H1 (cell line): ENCODE data around the gene PNMA8B. TPM values are rescaled to one million over a fixed set of nuclear protein-coding genes. Genes with fewer than 3 reads are reported as not detected.

Experiments used
- BCL11A ChIP-seq, 2 experiments: IDR thresholded peaks; one replicate each; pipeline ENCODE4 v1.6.1; 2011; ENCODE audit warnings: low read depth in 2 of 2, low read length in 2 of 2, mild to moderate bottlenecking in 2 of 2
- RFX5 ChIP-seq: IDR thresholded peaks from 2 replicates; pipeline ENCODE4 v1.6.1; 2011; ENCODE audit warnings: low read depth, low read length, improper control_type of control experiment, borderline replicate concordance
- SP2 ChIP-seq: IDR thresholded peaks from 2 replicates; pipeline ENCODE4 v1.6.1; 2012; ENCODE audit warnings: mild to moderate bottlenecking, low read length, inconsistent platforms
- SP4 ChIP-seq: IDR thresholded peaks from 2 replicates; pipeline ENCODE4 v1.6.1; 2012; ENCODE audit warnings: low read length, inconsistent platforms
- polyA plus RNA-seq, 7 experiments: library from polyadenylated mRNA; depleted of rRNA in 3 of 7; stranded (reverse) in 5 of 7; unstranded in 2 of 7; fragments of >200 nt in 5 of 7; fragments of 200-250 nt in 2 of 7; gene quantifications; 1 replicate in 5 of 7; 2 replicates in 1 of 7; 4 replicates in 1 of 7; pipeline versions ENCODE4 v1.2.1 to v1.2.3, GENCODE V29; 2011 to 2013; ENCODE audit warnings: missing spikeins in 2 of 7, mixed read lengths in 2 of 7
- total RNA-seq: library from RNA; stranded (reverse); fragmentation: NEBNext Ultra II Directional; extraction: Animal tissue kit (Norgen Biotek cat#: 25700); gene quantifications from 2 replicates; pipeline ENCODE4 v1.2.1, GENCODE V29; 2021

Gene PNMA8B
- total and polyA plus RNA-seq, 2 of the 8 experiments (the other 6 are each of a cell fraction or from before 2014, with no cell fraction given), result 0.48 to 1.4 TPM

GRCh38 chr19:46471116-46471733, 24.4 kb downstream of the PNMA8B start, which contains the start of gene PNMA8A (continued):
- TF ChIP-seq RFX5, result peak; percentile 54
- TF ChIP-seq SP4, result no peak
- TF ChIP-seq BCL11A (IDR thresholded peaks at IDR 0.05; ENCODE audit: low read depth in 2 of 2, low read length in 2 of 2), result no peak
- TF ChIP-seq SP2, result no peak
